Uterus (tissue), 4 donors: Measurements from ENCODE around the gene JAG1. TPM values are rescaled to one million over a fixed set of nuclear protein-coding genes. Genes with fewer than 3 reads are reported as not detected.

ENCODE experiments used
- DNase-seq, 2 donors: peaks; one replicate each; pipeline ENCODE4 v3.0.0-alpha.2; 2019 to 2020
- H3K27ac ChIP-seq, 2 donors: fragments of 200-600 bp; sonication (generic); 1 replicate in 1 of 2; 2 replicates in 1 of 2; pipeline ENCODE4 v1.5.1; 2016 to 2018
- H3K27me3 ChIP-seq, 2 donors: fragments of 200-600 bp; sonication (generic); one replicate each; pipeline ENCODE4 v1.5.1; 2018 to 2019; ENCODE audit warnings: control low read depth in 1 of 2
- H3K36me3 ChIP-seq, 2 donors: fragments of 200-600 bp; sonication (generic); one replicate each; pipeline ENCODE4 v1.5.1; 2019; ENCODE audit warnings: control low read depth in 1 of 2
- H3K4me1 ChIP-seq, 2 donors: fragments of 200-600 bp; sonication (generic); one replicate each; pipeline ENCODE4 v1.5.1; 2018 to 2019; ENCODE audit warnings: control low read depth in 1 of 2
- H3K4me3 ChIP-seq, 2 donors: fragments of 200-600 bp; sonication (generic); 1 replicate in 1 of 2; 2 replicates in 1 of 2; pipeline ENCODE4 v1.5.1; 2018 to 2019; ENCODE audit warnings: mild to moderate bottlenecking in 1 of 2
- H3K9me3 ChIP-seq, 2 donors: fragments of 200-600 bp; sonication (generic); one replicate each; pipeline ENCODE4 v1.5.1; 2019; ENCODE audit warnings: control low read depth in 1 of 2
- CTCF ChIP-seq, 4 experiments: fragments of 200-600 bp in 2 of 4; fragments of 450-650 bp in 2 of 4; sonication (generic) in 2 of 4; IDR thresholded peaks; one replicate each; pipeline ENCODE4 v1.5.1; 2016 to 2019; ENCODE audit warnings: antibody characterized with exemption in 4 of 4, mild to moderate bottlenecking in 2 of 4, moderate library complexity in 1 of 4
- POLR2A ChIP-seq, 2 donors: fragments of 450-650 bp; IDR thresholded peaks; one replicate each; pipeline ENCODE4 v1.6.1; 2016; ENCODE audit warnings: antibody characterized with exemption in 2 of 2, mild to moderate bottlenecking in 1 of 2, moderate library complexity in 1 of 2
- intact Hi-C: fragments of 100-400 bp; cut with DNase I; formaldehyde crosslinking; loops from one replicate; pipeline ENCODE4 v1.15.1; 2023; ENCODE audit warnings: low total_unique reads
- total RNA-seq, 4 donors: library from RNA; depleted of rRNA in 3 of 4; stranded (reverse); fragments of >200 nt in 3 of 4; gene quantifications; one replicate each; pipeline versions ENCODE4 v1.1.0 to v1.2.4, GENCODE V29; 2014 to 2023
- donor health status: DM: yes; HTN: yes; CAD: no.

The JAG1 gene
- total RNA-seq, 4 donors from 2014 or later, result 53.8 to 154 (median 111) TPM

GRCh38 chr20:10708351-10709185 is 34.8 kb upstream of the JAG1 start:
- Histone ChIP-seq H3K4me3 (no peak overlapping the region), H3K9me3 (no peaks in the 10 kb centered on the region), H3K27me3 (no peaks in the 10 kb centered on the region), H3K4me1 (no peaks in the 10 kb centered on the region), H3K27ac (no peak overlapping the region), H3K36me3 (no peaks in the 10 kb centered on the region)
- TF ChIP-seq CTCF (IDR thresholded peaks at IDR 0.05) (no peak), POLR2A (IDR thresholded peaks at IDR 0.05) (no peak)
- intact Hi-C loops, result no loop called here
- no peak for DNase-seq

GRCh38 chr20:10707791-10708190 is 34.0 kb upstream of the JAG1 start:
- no peak for DNase-seq
- Histone ChIP-seq H3K9me3 (no peaks in the 10 kb centered on the region), H3K36me3 (no peaks in the 10 kb centered on the region), H3K27me3 (no peaks in the 10 kb centered on the region), H3K4me1 (no peaks in the 10 kb centered on the region), H3K4me3 (no peak overlapping the region), H3K27ac (no peak overlapping the region)
- intact Hi-C loops, result no loop called here
- no peak for TF ChIP-seq POLR2A (IDR thresholded peaks at IDR 0.05)
- no peak for TF ChIP-seq CTCF (IDR thresholded peaks at IDR 0.05)

- intact Hi-C loops, result no loop called here
- H3K27me3 ChIP-seq, result no peaks in the 10 kb centered on the region
- H3K4me3 ChIP-seq, result no peak overlapping the region
- no peaks in the 10 kb centered on the region for H3K4me1 ChIP-seq
- no peak for DNase-seq
- H3K9me3 ChIP-seq, result no peaks in the 10 kb centered on the region
- H3K36me3 ChIP-seq, result no peaks in the 10 kb centered on the region
- H3K27ac ChIP-seq, result no peak overlapping the region
- TF ChIP-seq CTCF (IDR thresholded peaks at IDR 0.05), result no peak
- TF ChIP-seq POLR2A (IDR thresholded peaks at IDR 0.05), result no peak
Measured at GRCh38 chr20:10707068-10707467, 33.3 kb upstream of the JAG1 start.

- intact Hi-C loops, result no loop called here
- no peaks in the 10 kb centered on the region for H3K9me3 ChIP-seq
- no peaks in the 10 kb centered on the region for H3K36me3 ChIP-seq
- H3K27ac ChIP-seq, result no peak overlapping the region
- TF ChIP-seq POLR2A (IDR thresholded peaks at IDR 0.05), result no peak
- no peak for TF ChIP-seq CTCF (IDR thresholded peaks at IDR 0.05)
- H3K4me1 ChIP-seq, result no peaks in the 10 kb centered on the region
- no peaks in the 10 kb centered on the region for H3K27me3 ChIP-seq
- no peak overlapping the region for H3K4me3 ChIP-seq
- DNase-seq, result no peak
Measured at GRCh38 chr20:10706460-10706811, 32.6 kb upstream of the JAG1 start.

GRCh38 chr20:10705801-10706459 is 32.1 kb upstream of the JAG1 start:
- TF ChIP-seq POLR2A (IDR thresholded peaks at IDR 0.05) (no peak), CTCF (IDR thresholded peaks at IDR 0.05) (no peak)

More at GRCh38 chr20:10705801-10706459, 32.1 kb upstream of the JAG1 start:
- Histone ChIP-seq H3K27me3 (no peaks in the 10 kb centered on the region), H3K27ac (no peak overlapping the region), H3K9me3 (no peaks in the 10 kb centered on the region), H3K4me3 (no peak overlapping the region), H3K4me1 (no peaks in the 10 kb centered on the region), H3K36me3 (no peaks in the 10 kb centered on the region)
- DNase-seq, result no peak
- intact Hi-C loops, result no loop called here
